WTC11 (cell line): ENCODE results near the gene FBXO48. TPM values are rescaled to one million over a fixed set of nuclear protein-coding genes. Genes with fewer than 3 reads are reported as not detected.

Source experiments
- ATAC-seq: fragments of 200-7000 bp; cut with Tn5 transposase; 2 replicates; pipeline ENCODE4 v1.10.0; 2021; ENCODE audit warnings: mild to moderate bottlenecking, moderate library complexity
- CTCF ChIA-PET: fragments of 300-600 bp; sonication (Branson Sonifier 250); formaldehyde crosslinking; loops from one replicate; lab custom pipeline; 2021; ENCODE audit warnings: antibody characterized with exemption; lab: Charles Lee
- POLR2A ChIA-PET: fragments of 350-600 bp; sonication (Branson Sonifier 250); formaldehyde crosslinking; loops from one replicate; lab custom pipeline; 2021; ENCODE audit warnings: antibody characterized with exemption; lab: Charles Lee
- DNase-seq: peaks from one replicate; pipeline ENCODE4 v3.0.0; 2021; ENCODE audit warnings: low spot score
- H3K27ac Mint-ChIP-seq: 2 replicates; pipeline ENCODE4 v1.8.0; 2021; ENCODE audit warnings: mixed read lengths
- H3K27me3 Mint-ChIP-seq: 2 replicates; pipeline ENCODE4 v1.8.0; 2021; ENCODE audit warnings: low read depth, mild to moderate bottlenecking, moderate library complexity, mixed read lengths
- H3K36me3 Mint-ChIP-seq: 2 replicates; pipeline ENCODE4 v1.8.0; 2021; ENCODE audit warnings: mixed read lengths
- H3K4me1 Mint-ChIP-seq: 2 replicates; pipeline ENCODE4 v1.8.0; 2022; ENCODE audit warnings: mixed read lengths
- H3K4me3 Mint-ChIP-seq: 2 replicates; pipeline ENCODE4 v1.8.0; 2021; ENCODE audit warnings: mild to moderate bottlenecking, moderate library complexity, mixed read lengths
- H3K9me3 Mint-ChIP-seq: 2 replicates; pipeline ENCODE4 v1.8.0; 2021; ENCODE audit warnings: mixed read lengths
- CBFB ChIP-seq: sonication (generic); formaldehyde crosslinking; IDR thresholded peaks from 2 replicates; pipeline ENCODE4 v1.8.1; 2022; ENCODE audit warnings: mild to moderate bottlenecking, low read depth, missing genetic modification reagents
- FOXK1 ChIP-seq: sonication (generic); formaldehyde crosslinking; IDR thresholded peaks from 2 replicates; pipeline ENCODE4 v1.8.0; 2022; ENCODE audit warnings: mild to moderate bottlenecking, moderate library complexity, missing genetic modification reagents
- FOXP1 ChIP-seq: sonication (generic); formaldehyde crosslinking; IDR thresholded peaks from 2 replicates; pipeline ENCODE4 v1.8.0; 2022; ENCODE audit warnings: missing genetic modification reagents, mild to moderate bottlenecking, moderate library complexity, borderline replicate concordance
- JUN ChIP-seq: sonication (generic); formaldehyde crosslinking; IDR thresholded peaks from 2 replicates; pipeline ENCODE4 v1.8.0; 2023; ENCODE audit warnings: mild to moderate bottlenecking, missing genetic modification reagents
- NR1H2 ChIP-seq: sonication (generic); formaldehyde crosslinking; IDR thresholded peaks from 2 replicates; pipeline ENCODE4 v1.9.0; 2021; ENCODE audit warnings: mild to moderate bottlenecking, moderate library complexity, missing genetic modification reagents
- PRRX2 ChIP-seq: fragments of 250-450 bp; sonication (Bioruptor Pico); IDR thresholded peaks from 2 replicates; pipeline ENCODE4 v1.8.0; 2021; ENCODE audit warnings: mild to moderate bottlenecking
- RORB ChIP-seq: fragments of 250-450 bp; sonication (Bioruptor Pico); IDR thresholded peaks from 2 replicates; pipeline ENCODE4 v1.9.0; 2021; ENCODE audit warnings: mild to moderate bottlenecking
- SMAD4 ChIP-seq: sonication (generic); formaldehyde crosslinking; IDR thresholded peaks from 2 replicates; pipeline ENCODE4 v1.8.0; 2022; ENCODE audit warnings: mild to moderate bottlenecking, missing genetic modification reagents
- SP1 ChIP-seq: sonication (generic); formaldehyde crosslinking; conservative IDR thresholded peaks from 2 replicates; pipeline ENCODE4 v1.8.1; 2022; ENCODE audit warnings: missing genetic modification reagents
- TEAD1 ChIP-seq: sonication (generic); formaldehyde crosslinking; IDR thresholded peaks from 2 replicates; pipeline ENCODE4 v1.8.0; 2022; ENCODE audit warnings: mild to moderate bottlenecking, missing genetic modification reagents
- total RNA-seq: library from RNA; stranded (reverse); gene quantifications from 3 replicates; pipeline ENCODE4 v1.2.3, GENCODE V29; 2021
- TF ChIP-seq, protein P1 (sequence below): sonication (generic); formaldehyde crosslinking; IDR thresholded peaks from 2 replicates; pipeline ENCODE4 v1.8.0; 2022; ENCODE audit warnings: missing genetic modification reagents
- TF ChIP-seq, protein P2 (sequence below): fragments of 250-450 bp; sonication (Bioruptor Pico); IDR thresholded peaks from 2 replicates; pipeline ENCODE4 v1.8.0; 2021; ENCODE audit warnings: mild to moderate bottlenecking
- TF ChIP-seq, protein P3 (sequence below): sonication (generic); formaldehyde crosslinking; IDR thresholded peaks from 2 replicates; pipeline ENCODE4 v1.8.0; 2023; ENCODE audit warnings: mild to moderate bottlenecking, missing genetic modification reagents
- TF ChIP-seq, protein P4 (sequence below): sonication (generic); formaldehyde crosslinking; IDR thresholded peaks from 2 replicates; pipeline ENCODE4 v1.8.0; 2022; ENCODE audit warnings: mild to moderate bottlenecking, missing genetic modification reagents
- TF ChIP-seq, protein P5 (sequence below): sonication (generic); formaldehyde crosslinking; conservative IDR thresholded peaks from 2 replicates; pipeline ENCODE4 v1.8.1; 2022; ENCODE audit warnings: mild to moderate bottlenecking, missing genetic modification reagents

The FBXO48 gene
- total RNA-seq, 1 experiment from 2014 or later: 1.3 TPM

DNA sequence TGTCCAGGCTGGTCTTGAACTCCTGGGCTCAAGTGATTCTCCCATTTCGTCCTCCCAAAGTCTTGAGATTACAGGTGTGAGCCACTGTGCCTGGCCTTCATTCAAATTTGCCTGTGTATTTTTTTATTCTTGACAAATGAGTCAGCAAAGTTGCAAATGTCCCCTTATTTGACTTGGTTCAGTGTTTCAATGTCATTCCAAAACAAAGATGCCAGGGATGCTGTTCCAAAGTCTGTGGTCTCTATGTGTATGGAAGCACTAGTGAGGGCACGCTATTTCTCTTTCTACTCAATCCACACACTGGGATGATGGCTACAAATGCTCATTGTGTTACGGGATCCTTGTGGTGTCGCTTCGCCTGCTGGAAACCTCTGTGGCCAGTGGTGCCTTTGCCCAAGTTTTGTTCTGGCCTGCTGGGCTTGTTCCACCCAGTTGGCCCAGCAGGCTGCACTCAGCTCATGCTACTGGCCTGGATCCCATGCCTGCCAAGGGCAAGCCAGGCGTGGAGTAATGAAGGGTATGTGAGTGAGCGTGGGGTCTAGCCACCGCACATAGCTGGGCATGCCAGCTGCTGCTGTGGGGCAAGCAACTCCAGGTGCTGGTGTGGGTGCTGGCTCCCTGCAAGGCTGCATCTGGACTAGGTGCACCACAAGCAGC is 35.6 kb downstream of the FBXO48 start (continued):
- TF ChIP-seq, protein P1, sequence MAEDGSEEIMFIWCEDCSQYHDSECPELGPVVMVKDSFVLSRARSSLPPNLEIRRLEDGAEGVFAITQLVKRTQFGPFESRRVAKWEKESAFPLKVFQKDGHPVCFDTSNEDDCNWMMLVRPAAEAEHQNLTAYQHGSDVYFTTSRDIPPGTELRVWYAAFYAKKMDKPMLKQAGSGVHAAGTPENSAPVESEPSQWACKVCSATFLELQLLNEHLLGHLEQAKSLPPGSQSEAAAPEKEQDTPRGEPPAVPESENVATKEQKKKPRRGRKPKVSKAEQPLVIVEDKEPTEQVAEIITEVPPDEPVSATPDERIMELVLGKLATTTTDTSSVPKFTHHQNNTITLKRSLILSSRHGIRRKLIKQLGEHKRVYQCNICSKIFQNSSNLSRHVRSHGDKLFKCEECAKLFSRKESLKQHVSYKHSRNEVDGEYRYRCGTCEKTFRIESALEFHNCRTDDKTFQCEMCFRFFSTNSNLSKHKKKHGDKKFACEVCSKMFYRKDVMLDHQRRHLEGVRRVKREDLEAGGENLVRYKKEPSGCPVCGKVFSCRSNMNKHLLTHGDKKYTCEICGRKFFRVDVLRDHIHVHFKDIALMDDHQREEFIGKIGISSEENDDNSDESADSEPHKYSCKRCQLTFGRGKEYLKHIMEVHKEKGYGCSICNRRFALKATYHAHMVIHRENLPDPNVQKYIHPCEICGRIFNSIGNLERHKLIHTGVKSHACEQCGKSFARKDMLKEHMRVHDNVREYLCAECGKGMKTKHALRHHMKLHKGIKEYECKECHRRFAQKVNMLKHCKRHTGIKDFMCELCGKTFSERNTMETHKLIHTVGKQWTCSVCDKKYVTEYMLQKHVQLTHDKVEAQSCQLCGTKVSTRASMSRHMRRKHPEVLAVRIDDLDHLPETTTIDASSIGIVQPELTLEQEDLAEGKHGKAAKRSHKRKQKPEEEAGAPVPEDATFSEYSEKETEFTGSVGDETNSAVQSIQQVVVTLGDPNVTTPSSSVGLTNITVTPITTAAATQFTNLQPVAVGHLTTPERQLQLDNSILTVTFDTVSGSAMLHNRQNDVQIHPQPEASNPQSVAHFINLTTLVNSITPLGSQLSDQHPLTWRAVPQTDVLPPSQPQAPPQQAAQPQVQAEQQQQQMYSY (CRISPR knock-in tag): no peak
- TF ChIP-seq SP1 (CRISPR knock-in tag) (no peak), FOXK1 (CRISPR knock-in tag) (no peak), FOXP1 (CRISPR knock-in tag) (no peak), NR1H2 (no peak), CBFB (CRISPR knock-in tag) (no peak), JUN (CRISPR knock-in tag) (no peak), TEAD1 (CRISPR knock-in tag) (no peak)
- TF ChIP-seq, protein P2, sequence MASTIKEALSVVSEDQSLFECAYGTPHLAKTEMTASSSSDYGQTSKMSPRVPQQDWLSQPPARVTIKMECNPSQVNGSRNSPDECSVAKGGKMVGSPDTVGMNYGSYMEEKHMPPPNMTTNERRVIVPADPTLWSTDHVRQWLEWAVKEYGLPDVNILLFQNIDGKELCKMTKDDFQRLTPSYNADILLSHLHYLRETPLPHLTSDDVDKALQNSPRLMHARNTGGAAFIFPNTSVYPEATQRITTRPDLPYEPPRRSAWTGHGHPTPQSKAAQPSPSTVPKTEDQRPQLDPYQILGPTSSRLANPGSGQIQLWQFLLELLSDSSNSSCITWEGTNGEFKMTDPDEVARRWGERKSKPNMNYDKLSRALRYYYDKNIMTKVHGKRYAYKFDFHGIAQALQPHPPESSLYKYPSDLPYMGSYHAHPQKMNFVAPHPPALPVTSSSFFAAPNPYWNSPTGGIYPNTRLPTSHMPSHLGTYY: no peak
- TF ChIP-seq, protein P3, sequence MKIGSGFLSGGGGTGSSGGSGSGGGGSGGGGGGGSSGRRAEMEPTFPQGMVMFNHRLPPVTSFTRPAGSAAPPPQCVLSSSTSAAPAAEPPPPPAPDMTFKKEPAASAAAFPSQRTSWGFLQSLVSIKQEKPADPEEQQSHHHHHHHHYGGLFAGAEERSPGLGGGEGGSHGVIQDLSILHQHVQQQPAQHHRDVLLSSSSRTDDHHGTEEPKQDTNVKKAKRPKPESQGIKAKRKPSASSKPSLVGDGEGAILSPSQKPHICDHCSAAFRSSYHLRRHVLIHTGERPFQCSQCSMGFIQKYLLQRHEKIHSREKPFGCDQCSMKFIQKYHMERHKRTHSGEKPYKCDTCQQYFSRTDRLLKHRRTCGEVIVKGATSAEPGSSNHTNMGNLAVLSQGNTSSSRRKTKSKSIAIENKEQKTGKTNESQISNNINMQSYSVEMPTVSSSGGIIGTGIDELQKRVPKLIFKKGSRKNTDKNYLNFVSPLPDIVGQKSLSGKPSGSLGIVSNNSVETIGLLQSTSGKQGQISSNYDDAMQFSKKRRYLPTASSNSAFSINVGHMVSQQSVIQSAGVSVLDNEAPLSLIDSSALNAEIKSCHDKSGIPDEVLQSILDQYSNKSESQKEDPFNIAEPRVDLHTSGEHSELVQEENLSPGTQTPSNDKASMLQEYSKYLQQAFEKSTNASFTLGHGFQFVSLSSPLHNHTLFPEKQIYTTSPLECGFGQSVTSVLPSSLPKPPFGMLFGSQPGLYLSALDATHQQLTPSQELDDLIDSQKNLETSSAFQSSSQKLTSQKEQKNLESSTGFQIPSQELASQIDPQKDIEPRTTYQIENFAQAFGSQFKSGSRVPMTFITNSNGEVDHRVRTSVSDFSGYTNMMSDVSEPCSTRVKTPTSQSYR (CRISPR knock-in tag): no peak
- TF ChIP-seq, protein P4, sequence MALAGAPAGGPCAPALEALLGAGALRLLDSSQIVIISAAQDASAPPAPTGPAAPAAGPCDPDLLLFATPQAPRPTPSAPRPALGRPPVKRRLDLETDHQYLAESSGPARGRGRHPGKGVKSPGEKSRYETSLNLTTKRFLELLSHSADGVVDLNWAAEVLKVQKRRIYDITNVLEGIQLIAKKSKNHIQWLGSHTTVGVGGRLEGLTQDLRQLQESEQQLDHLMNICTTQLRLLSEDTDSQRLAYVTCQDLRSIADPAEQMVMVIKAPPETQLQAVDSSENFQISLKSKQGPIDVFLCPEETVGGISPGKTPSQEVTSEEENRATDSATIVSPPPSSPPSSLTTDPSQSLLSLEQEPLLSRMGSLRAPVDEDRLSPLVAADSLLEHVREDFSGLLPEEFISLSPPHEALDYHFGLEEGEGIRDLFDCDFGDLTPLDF (CRISPR knock-in tag): no peak

DNA sequence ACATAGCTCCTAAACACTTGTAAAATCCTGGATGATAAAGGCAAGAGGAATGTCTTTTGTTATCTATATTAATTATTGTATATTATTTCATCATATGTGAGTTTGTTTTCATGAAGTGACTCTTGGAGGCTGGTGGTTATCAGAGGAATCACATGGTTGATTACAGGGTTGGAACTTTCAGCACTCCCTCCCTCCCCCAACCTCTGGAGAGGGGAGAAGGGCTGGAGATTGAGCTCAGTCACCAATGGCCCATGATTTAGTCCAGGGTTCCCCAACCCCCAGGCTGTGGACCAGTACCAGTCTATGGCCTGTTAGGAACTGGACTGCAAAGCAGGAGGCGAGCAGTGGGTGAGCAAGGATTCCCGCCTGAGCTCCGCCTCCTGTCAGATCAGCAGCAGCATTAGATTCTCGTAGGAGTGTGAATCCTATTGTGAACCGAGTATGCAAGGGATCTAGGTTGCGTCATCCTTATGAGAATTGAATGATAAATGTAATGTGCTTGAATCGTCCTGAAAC is 37.7 kb downstream of the FBXO48 start:
- no peak overlapping the region for H3K4me3 Mint-ChIP-seq
- H3K27ac Mint-ChIP-seq: no peak overlapping the region
- no peaks in the 10 kb centered on the region for H3K36me3 Mint-ChIP-seq
- ATAC-seq: no peak
- no peak for DNase-seq
- H3K9me3 Mint-ChIP-seq: no peaks in the 10 kb centered on the region
- POLR2A ChIA-PET: no interaction called here
- no peaks in the 10 kb centered on the region for H3K4me1 Mint-ChIP-seq
- H3K27me3 Mint-ChIP-seq: no peaks in the 10 kb centered on the region
- CTCF ChIA-PET: interaction anchor here (0.7 to 2.5 kb wide), 2 partner anchors 11 to 12 kb away, joined by 3 to 9 read pairs; no protein-coding TSS in a partner anchor
- TF ChIP-seq, protein P5, sequence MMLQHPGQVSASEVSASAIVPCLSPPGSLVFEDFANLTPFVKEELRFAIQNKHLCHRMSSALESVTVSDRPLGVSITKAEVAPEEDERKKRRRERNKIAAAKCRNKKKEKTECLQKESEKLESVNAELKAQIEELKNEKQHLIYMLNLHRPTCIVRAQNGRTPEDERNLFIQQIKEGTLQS (CRISPR knock-in tag): no peak
- TF ChIP-seq RORB (CRISPR knock-in tag): no peak
- TF ChIP-seq CBFB (CRISPR knock-in tag): no peak
- TF ChIP-seq, protein P1 (CRISPR knock-in tag): no peak
- TF ChIP-seq PRRX2 (CRISPR knock-in tag): no peak
- TF ChIP-seq SMAD4 (CRISPR knock-in tag): no peak
